Measurements from ENCODE around the gene RHOJ.

Gene RHOJ

GRCh38 chr14:63214417-63215196 lies 10.4 kb downstream of the RHOJ start:
- Histone ChIP-seq H3K36me3 (ENCODE audit: control insufficient read depth, low read length) (no peaks in the 10 kb centered on the region), H3K27me3 (ENCODE audit: control insufficient read depth, low read length) (no peaks in the 10 kb centered on the region), H3K27ac (ENCODE audit: low read depth, low read length) (no peak overlapping the region), H3K9me2 (replicated peaks; ENCODE audit: control insufficient read depth, low read length) (no peaks in the 10 kb centered on the region), H3K4me3 (ENCODE audit: low read length) (no peak overlapping the region), H3K4me1 (ENCODE audit: control insufficient read depth, low read length) (no peaks in the 10 kb centered on the region), H3K9me3 (ENCODE audit: control insufficient read depth, insufficient read depth, low read length) (no peaks in the 10 kb centered on the region), H3F3A (ENCODE audit: control insufficient read depth, insufficient read depth) (no peaks in the 10 kb centered on the region), H3K79me2 (ENCODE audit: control insufficient read depth, low read length) (no peaks in the 10 kb centered on the region), H3K4me2 (ENCODE audit: low read length) (no peak overlapping the region), H4K20me1 (ENCODE audit: control insufficient read depth, insufficient read depth, low read depth, low read length) (no peaks in the 10 kb centered on the region)
- TF ChIP-seq EZH2phosphoT487 (IDR thresholded peaks at IDR 0.05; ENCODE audit: borderline replicate concordance, low read length) = no peak
- no peak for TF ChIP-seq CTCF (IDR thresholded peaks at IDR 0.05; ENCODE audit: low read depth, low read length, poor library complexity, severe bottlenecking)

- no peak for TF ChIP-seq EZH2phosphoT487 (IDR thresholded peaks at IDR 0.05; ENCODE audit: borderline replicate concordance, low read length)
- TF ChIP-seq CTCF (IDR thresholded peaks at IDR 0.05; ENCODE audit: low read depth, low read length, poor library complexity, severe bottlenecking) = no peak
- Histone ChIP-seq H3K4me3 (ENCODE audit: low read length) (no peak overlapping the region), H3K9me3 (ENCODE audit: control insufficient read depth, insufficient read depth, low read length) (no peaks in the 10 kb centered on the region)
These were observed 16.3 kb downstream of the RHOJ start for GRCh38 chr14:63220526-63220925.

GRCh38 chr14:63223596-63223995 lies 19.4 kb downstream of the RHOJ start:
- H3F3A ChIP-seq (ENCODE audit: control insufficient read depth, insufficient read depth) = no peaks in the 10 kb centered on the region
- no peaks in the 10 kb centered on the region; the same call in 1 of the 2 replicates for H3K27me3 ChIP-seq (ENCODE audit: control insufficient read depth, low read length)
- no peak overlapping the region for H3K4me3 ChIP-seq (ENCODE audit: low read length)
- no peaks in the 10 kb centered on the region for H3K9me3 ChIP-seq (ENCODE audit: control insufficient read depth, insufficient read depth, low read length)
- no peaks in the 10 kb centered on the region for H4K20me1 ChIP-seq (ENCODE audit: control insufficient read depth, insufficient read depth, low read depth, low read length)
- H3K36me3 ChIP-seq (ENCODE audit: control insufficient read depth, low read length) = no peaks in the 10 kb centered on the region
- no peak overlapping the region for H3K27ac ChIP-seq (ENCODE audit: low read depth, low read length)
- H3K4me1 ChIP-seq (ENCODE audit: control insufficient read depth, low read length) = no peaks in the 10 kb centered on the region
- H3K79me2 ChIP-seq (ENCODE audit: control insufficient read depth, low read length) = no peaks in the 10 kb centered on the region
- H3K9me2 ChIP-seq (replicated peaks; ENCODE audit: control insufficient read depth, low read length) = no peaks in the 10 kb centered on the region
- H3K4me2 ChIP-seq (ENCODE audit: low read length) = no peak overlapping the region
- TF ChIP-seq CTCF (IDR thresholded peaks at IDR 0.05; ENCODE audit: low read depth, low read length, poor library complexity, severe bottlenecking) (no peak), EZH2phosphoT487 (IDR thresholded peaks at IDR 0.05; ENCODE audit: borderline replicate concordance, low read length) (no peak)

More at GRCh38 chr14:63220526-63220925, 16.3 kb downstream of the RHOJ start:
- Histone ChIP-seq H3K36me3 (ENCODE audit: control insufficient read depth, low read length) (no peaks in the 10 kb centered on the region), H3K4me1 (ENCODE audit: control insufficient read depth, low read length) (no peaks in the 10 kb centered on the region), H3K79me2 (ENCODE audit: control insufficient read depth, low read length) (no peaks in the 10 kb centered on the region), H3K27me3 (ENCODE audit: control insufficient read depth, low read length) (no peaks in the 10 kb centered on the region; the same call in 1 of the 2 replicates), H3K9me2 (replicated peaks; ENCODE audit: control insufficient read depth, low read length) (no peaks in the 10 kb centered on the region), H3F3A (ENCODE audit: control insufficient read depth, insufficient read depth) (no peaks in the 10 kb centered on the region), H3K27ac (ENCODE audit: low read depth, low read length) (no peak overlapping the region), H3K4me2 (ENCODE audit: low read length) (no peak overlapping the region), H4K20me1 (ENCODE audit: control insufficient read depth, insufficient read depth, low read depth, low read length) (no peaks in the 10 kb centered on the region)

Data from DOHH2 (cell line).